ENCODE measurements around the gene ZNF333. TPM values are rescaled to one million over a fixed set of nuclear protein-coding genes. Genes with fewer than 3 reads are reported as not detected.

The ZNF333 gene
- total RNA-seq, 2 donors from 2014 or later, result 26.6 to 39.8 TPM

DNA sequence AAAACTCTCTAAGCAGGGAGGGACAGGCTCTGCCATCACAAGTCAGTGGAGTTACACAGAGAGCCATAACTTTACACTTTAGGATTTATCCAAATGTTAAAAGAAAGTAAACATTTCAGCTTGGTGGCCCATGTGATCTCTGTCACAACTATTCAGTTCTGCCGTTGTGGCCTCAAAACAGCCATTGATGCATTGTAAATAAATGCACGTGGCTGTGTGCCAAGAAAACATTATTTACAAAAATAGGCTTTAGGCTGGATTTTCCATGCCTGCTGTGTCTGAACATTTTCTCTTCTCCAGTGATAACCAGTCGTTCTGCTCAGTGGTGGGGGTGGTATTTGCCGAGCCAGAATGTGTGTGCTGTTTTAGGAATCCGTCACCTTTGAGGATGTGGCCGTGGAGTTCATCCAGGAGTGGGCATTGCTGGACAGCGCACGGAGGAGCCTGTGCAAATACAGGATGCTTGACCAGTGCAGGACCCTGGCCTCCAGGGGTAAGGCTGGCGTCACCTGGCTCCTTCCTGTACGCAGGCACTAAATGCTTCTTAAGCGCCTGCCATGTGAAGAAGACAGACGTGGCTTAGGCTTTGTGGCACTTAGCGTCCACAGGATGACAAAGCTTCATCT lies 4.9 kb downstream of the ZNF333 start:
- no peak overlapping the region for H3K27ac ChIP-seq
- WGBS, result 88% methylated on average over 13 of the region's 13 CpGs
- intact Hi-C loops (cut with DNase I), result no loop called here
- no peak overlapping the region for H3K4me3 ChIP-seq
- H3K36me3 ChIP-seq, result peaks cover 0 to 11% of the 10 kb centered on the region in 2 donors
- no peak for DNase-seq (ENCODE audit: low spot score)
- TF ChIP-seq POLR2A (IDR thresholded peaks at IDR 0.05), result no peak
- TF ChIP-seq POLR2AphosphoS5 (IDR thresholded peaks at IDR 0.05), result no peak
- no peak for TF ChIP-seq CTCF (IDR thresholded peaks at IDR 0.05)
- H3K4me1 ChIP-seq (replicated peaks), result no peaks in the 10 kb centered on the region
- H3K9me3 ChIP-seq, result no peaks in the 10 kb centered on the region
- H3K27me3 ChIP-seq (replicated peaks; ENCODE audit: insufficient read depth), result no peaks in the 10 kb centered on the region

GRCh38 chr19:14695471-14695870 lies 5.6 kb downstream of the ZNF333 start:
- no peak overlapping the region for H3K27ac ChIP-seq
- H3K4me3 ChIP-seq, result no peak overlapping the region
- H3K9me3 ChIP-seq, result no peaks in the 10 kb centered on the region
- peaks cover 3 to 16% of the 10 kb centered on the region in 2 donors for H3K36me3 ChIP-seq
- intact Hi-C loops (cut with DNase I), result no loop called here
- 91% methylated on average over 5 of the region's 5 CpGs for WGBS
- H3K4me1 ChIP-seq (replicated peaks), result no peaks in the 10 kb centered on the region
- no peak for DNase-seq (ENCODE audit: low spot score)
- TF ChIP-seq POLR2AphosphoS5 (IDR thresholded peaks at IDR 0.05), result no peak
- no peak for TF ChIP-seq CTCF (IDR thresholded peaks at IDR 0.05)
- TF ChIP-seq POLR2A (IDR thresholded peaks at IDR 0.05), result no peak
- no peaks in the 10 kb centered on the region for H3K27me3 ChIP-seq (replicated peaks; ENCODE audit: insufficient read depth)

- Histone ChIP-seq H3K4me3 (no peak overlapping the region), H3K27me3 (replicated peaks; ENCODE audit: insufficient read depth) (no peaks in the 10 kb centered on the region), H3K4me1 (replicated peaks) (no peaks in the 10 kb centered on the region), H3K36me3 (peaks cover 19 to 46% of the 10 kb centered on the region in 2 donors), H3K27ac (no peak overlapping the region), H3K9me3 (no peaks in the 10 kb centered on the region)
- DNase-seq (ENCODE audit: low spot score), result no peak
- TF ChIP-seq POLR2AphosphoS5 (IDR thresholded peaks at IDR 0.05), result no peak
- TF ChIP-seq CTCF (IDR thresholded peaks at IDR 0.05), result no peak
- no peak for TF ChIP-seq POLR2A (IDR thresholded peaks at IDR 0.05)
- 82% methylated on average over 8 of the region's 8 CpGs for WGBS
- intact Hi-C loops (cut with DNase I), result no loop called here
These were observed 9.8 kb downstream of the ZNF333 start for GRCh38 chr19:14699641-14700040.

DNA sequence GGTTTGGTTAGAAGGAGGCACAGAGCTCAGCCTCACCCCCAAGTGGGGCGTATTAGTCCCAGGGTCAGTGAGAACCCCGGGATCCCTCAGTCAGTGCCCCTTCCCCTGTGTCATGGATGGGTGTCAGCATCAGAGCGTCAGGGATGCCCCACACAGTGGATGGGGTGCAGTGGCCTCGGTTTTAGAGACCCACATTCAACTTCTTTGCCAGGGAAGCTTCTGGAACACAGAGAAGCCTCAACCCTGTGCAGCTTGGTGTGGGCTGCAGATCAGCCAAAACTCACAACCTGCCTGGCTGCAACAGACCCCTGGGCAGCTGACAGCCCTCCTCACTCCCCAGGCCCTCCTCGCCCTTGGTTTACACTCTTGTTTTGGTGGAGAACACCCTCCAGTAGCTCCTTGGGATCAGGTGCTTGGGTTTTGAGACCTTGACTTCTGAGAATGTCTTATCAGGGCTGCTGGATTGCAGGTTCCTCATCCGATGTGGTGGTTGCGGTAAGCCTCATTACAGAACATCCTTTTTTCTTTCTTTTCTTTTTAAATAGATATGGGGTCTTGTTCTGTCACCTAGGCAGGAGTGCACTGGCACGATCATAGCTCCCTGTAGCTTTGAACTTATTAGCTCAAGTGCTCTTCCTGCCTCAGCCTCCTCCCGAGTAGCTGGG lies 11.0 kb downstream of the ZNF333 start:
- H3K27ac ChIP-seq, result no peak overlapping the region
- peaks cover 26 to 45% of the 10 kb centered on the region in 2 donors for H3K36me3 ChIP-seq
- WGBS, result 98% methylated on average over 9 of the region's 9 CpGs
- TF ChIP-seq CTCF (IDR thresholded peaks at IDR 0.05), result no peak
- no peaks in the 10 kb centered on the region for H3K4me1 ChIP-seq (replicated peaks)
- no peak overlapping the region for H3K4me3 ChIP-seq
- intact Hi-C loops (cut with DNase I), result no loop called here
- DNase-seq (ENCODE audit: low spot score), result no peak
- no peaks in the 10 kb centered on the region for H3K9me3 ChIP-seq
- H3K27me3 ChIP-seq (replicated peaks; ENCODE audit: insufficient read depth), result no peaks in the 10 kb centered on the region

DNA sequence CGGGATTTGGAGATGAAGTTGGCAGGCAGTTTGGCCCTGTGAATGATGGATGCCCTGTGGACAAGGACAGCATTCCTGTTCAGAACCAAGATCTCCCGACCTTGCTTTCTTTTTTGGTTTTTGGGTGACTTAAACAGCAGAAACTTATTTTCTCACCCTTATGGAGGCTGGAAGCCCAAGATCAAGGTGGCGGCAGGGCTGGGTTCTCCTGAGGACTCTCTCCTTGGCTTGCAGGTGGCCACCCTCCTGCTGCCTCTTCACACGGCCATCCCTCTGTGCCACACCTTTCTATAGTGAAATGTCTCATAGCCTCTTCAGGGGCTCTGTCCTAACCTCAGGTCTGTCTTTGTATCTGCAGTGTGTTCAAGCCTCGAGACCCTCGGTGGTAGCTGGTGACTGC lies 14.0 kb downstream of the ZNF333 start:
- no peak for DNase-seq (ENCODE audit: low spot score)
- H3K36me3 ChIP-seq, result peaks cover 34 to 58% of the 10 kb centered on the region in 2 donors
- intact Hi-C loops (cut with DNase I), result no loop called here
- TF ChIP-seq POLR2A (IDR thresholded peaks at IDR 0.05) (no peak), CTCF (IDR thresholded peaks at IDR 0.05) (no peak), POLR2AphosphoS5 (IDR thresholded peaks at IDR 0.05) (no peak)
- H3K9me3 ChIP-seq, result no peaks in the 10 kb centered on the region
- no peaks in the 10 kb centered on the region for H3K27me3 ChIP-seq (replicated peaks; ENCODE audit: insufficient read depth)
- H3K27ac ChIP-seq, result no peak overlapping the region
- no peaks in the 10 kb centered on the region for H3K4me1 ChIP-seq (replicated peaks)
- 95% methylated on average over 6 of the region's 6 CpGs for WGBS
- no peak overlapping the region for H3K4me3 ChIP-seq

Data from prostate gland (tissue), 2 donors.